ENCODE data around the gene GLCE. TPM values are rescaled to one million over a fixed set of nuclear protein-coding genes. Genes with fewer than 3 reads are reported as not detected.

GLCE gene
- total and polyA plus RNA-seq, 4 experiments from 2014 or later: 6.1 to 9.0 (median 7.2) TPM

GRCh38 chr15:69161079-69161877 lies 843 bp downstream of the GLCE start:
- Mint-ChIP-seq H3K9me3 (peaks cover 0 to 3% (median 0%) of the 10 kb centered on the region in 8 donors), H3K4me1 (peaks cover 20 to 35% (median 27%) of the 10 kb centered on the region in 4 donors), H3K36me3 (peaks cover 0 to 7% of the 10 kb centered on the region in 2 donors), H3K27me3 (no peaks in the 10 kb centered on the region), H3K27ac (peak overlapping the region; percentile 86 to 97 (median 94)), H3K4me3 (peak overlapping the region; percentile 94 to 99 (median 97))
- Histone ChIP-seq H3K9me3 (ENCODE audit: control insufficient read depth in 1 of 2, low read length in 2 of 2) (no peaks in the 10 kb centered on the region), H3K4me1 (ENCODE audit: insufficient read depth, low read length) (peaks cover 14% of the 10 kb centered on the region), H3K27ac (ENCODE audit: low read depth, low read length) (peak overlapping the region; percentile 65), H3K36me3 (ENCODE audit: insufficient read depth, low read length) (no peaks in the 10 kb centered on the region), H3K27me3 (ENCODE audit: insufficient read depth, low read length) (no peaks in the 10 kb centered on the region), H3K4me3 (ENCODE audit: low read length in 2 of 2) (peak overlapping the region; percentile 53 to 70)
- intact Hi-C loops (cut with micrococcal nuclease): loop anchor here (5.0 kb wide), 1 partner anchor 306 kb away; no protein-coding TSS in a partner anchor
- POLR2A ChIA-PET (ENCODE audit: partially characterized antibody): interaction anchor here (0.9 to 1.8 kb wide), 9 partner anchors 7 to 342 kb away, joined by 3 to 22 read pairs (median 4); partner anchors contain the start of gene RPLP1
- DNase-seq: peak in 4 of 5 donors; percentile 8 to 26 (median 18)
- CTCF ChIA-PET (ENCODE audit: partially characterized antibody): interaction anchor here (0.6 to 1.7 kb wide), 5 partner anchors 9 to 307 kb away, joined by 3 to 4 read pairs (median 3); no protein-coding TSS in a partner anchor

GRCh38 chr15:69161878-69162213 lies 1.4 kb downstream of the GLCE start:
- H3K4me3 Mint-ChIP-seq: peak overlapping the region; percentile 94 to 99 (median 97)
- H3K27me3 Mint-ChIP-seq: no peaks in the 10 kb centered on the region
- CTCF ChIA-PET (ENCODE audit: partially characterized antibody): interaction anchor here (0.6 to 1.7 kb wide), 3 partner anchors 9 to 307 kb away, joined by 3 to 4 read pairs (median 3); no protein-coding TSS in a partner anchor
- H3K9me3 Mint-ChIP-seq: peaks cover 0 to 3% (median 0%) of the 10 kb centered on the region in 8 donors
- H3K27me3 ChIP-seq (ENCODE audit: insufficient read depth, low read length): no peaks in the 10 kb centered on the region
- no peak for DNase-seq
- H3K36me3 Mint-ChIP-seq: peaks cover 0 to 7% of the 10 kb centered on the region in 2 donors
- POLR2A ChIA-PET (ENCODE audit: partially characterized antibody): interaction anchor here (0.9 to 1.3 kb wide), 2 partner anchors 301 to 343 kb away, joined by 3 read pairs; no protein-coding TSS in a partner anchor
- intact Hi-C loops (cut with micrococcal nuclease): loop anchor here (5.0 kb wide), 1 partner anchor 305 kb away; no protein-coding TSS in a partner anchor
- H3K36me3 ChIP-seq (ENCODE audit: insufficient read depth, low read length): no peaks in the 10 kb centered on the region
- H3K4me1 ChIP-seq (ENCODE audit: insufficient read depth, low read length): peaks cover 14% of the 10 kb centered on the region
- H3K27ac Mint-ChIP-seq: peak overlapping the region in 6 of 7 donors; percentile 86 to 97 (median 94)
- H3K9me3 ChIP-seq (ENCODE audit: control insufficient read depth in 1 of 2, low read length in 2 of 2): no peaks in the 10 kb centered on the region
- H3K27ac ChIP-seq (ENCODE audit: low read depth, low read length): no peak overlapping the region
- H3K4me1 Mint-ChIP-seq: peaks cover 20 to 35% (median 27%) of the 10 kb centered on the region in 4 donors
- H3K4me3 ChIP-seq (ENCODE audit: low read length in 2 of 2): peak overlapping the region; percentile 53 to 70

- DNase-seq: no peak
- Histone ChIP-seq H3K27me3 (ENCODE audit: insufficient read depth, low read length) (no peaks in the 10 kb centered on the region), H3K36me3 (ENCODE audit: insufficient read depth, low read length) (no peaks in the 10 kb centered on the region), H3K9me3 (ENCODE audit: control insufficient read depth in 1 of 2, low read length in 2 of 2) (no peaks in the 10 kb centered on the region), H3K4me3 (ENCODE audit: low read length in 2 of 2) (no peak overlapping the region), H3K4me1 (ENCODE audit: insufficient read depth, low read length) (peaks cover 14% of the 10 kb centered on the region), H3K27ac (ENCODE audit: low read depth, low read length) (no peak overlapping the region)
- Mint-ChIP-seq H3K4me1 (peaks cover 22 to 35% (median 27%) of the 10 kb centered on the region in 4 donors), H3K9me3 (peaks cover 0 to 3% (median 0%) of the 10 kb centered on the region in 8 donors), H3K27ac (no peak overlapping the region), H3K4me3 (peak overlapping the region in 1 of 8 donors; percentile 3), H3K36me3 (peaks cover 0 to 7% of the 10 kb centered on the region in 2 donors), H3K27me3 (no peaks in the 10 kb centered on the region)
- ChIA-PET CTCF (ENCODE audit: partially characterized antibody) (no interaction called here), POLR2A (ENCODE audit: partially characterized antibody) (no interaction called here)
- intact Hi-C loops (cut with micrococcal nuclease): loop anchor here (5.0 kb wide), 1 partner anchor 304 kb away; no protein-coding TSS in a partner anchor
These were observed 2.8 kb downstream of the GLCE start for GRCh38 chr15:69163141-69163669.

GRCh38 chr15:69164807-69165636 lies 4.6 kb downstream of the GLCE start:
- ChIA-PET POLR2A (ENCODE audit: partially characterized antibody) (no interaction called here), CTCF (ENCODE audit: partially characterized antibody) (interaction anchor here (0.7 kb wide), 1 partner anchor 1344 kb away, joined by 3 read pairs; no protein-coding TSS in a partner anchor)
- Histone ChIP-seq H3K36me3 (ENCODE audit: insufficient read depth, low read length) (no peaks in the 10 kb centered on the region), H3K27me3 (ENCODE audit: insufficient read depth, low read length) (no peaks in the 10 kb centered on the region), H3K4me1 (ENCODE audit: insufficient read depth, low read length) (peaks cover 8% of the 10 kb centered on the region), H3K4me3 (ENCODE audit: low read length in 2 of 2) (no peak overlapping the region), H3K9me3 (ENCODE audit: control insufficient read depth in 1 of 2, low read length in 2 of 2) (no peaks in the 10 kb centered on the region), H3K27ac (ENCODE audit: low read depth, low read length) (no peak overlapping the region)
- Mint-ChIP-seq H3K4me3 (no peak overlapping the region), H3K27me3 (no peaks in the 10 kb centered on the region), H3K4me1 (peaks cover 16 to 31% (median 20%) of the 10 kb centered on the region in 4 donors), H3K36me3 (peaks cover 0 to 5% of the 10 kb centered on the region in 2 donors), H3K9me3 (peaks cover 0 to 3% (median 0%) of the 10 kb centered on the region in 8 donors), H3K27ac (peak overlapping the region in 2 of 7 donors; percentile 5 to 41)
- intact Hi-C loops (cut with micrococcal nuclease): loop anchor here (5.0 kb wide), 1 partner anchor 302 kb away; no protein-coding TSS in a partner anchor
- no peak for DNase-seq

- H3K9me3 Mint-ChIP-seq: peaks cover 0 to 3% (median 0%) of the 10 kb centered on the region in 8 donors
- intact Hi-C loops (cut with micrococcal nuclease): no loop called here
These were observed 5.2 kb downstream of the GLCE start for GRCh38 chr15:69165637-69166025.

GRCh38 chr15:69167218-69167846 lies 6.9 kb downstream of the GLCE start:
- ChIA-PET POLR2A (ENCODE audit: partially characterized antibody) (interaction anchor here (0.6 kb wide), 1 partner anchor 285 kb away, joined by 3 read pairs; no protein-coding TSS in a partner anchor), CTCF (ENCODE audit: partially characterized antibody) (no interaction called here)
- H3K36me3 ChIP-seq (ENCODE audit: insufficient read depth, low read length): no peaks in the 10 kb centered on the region
- Mint-ChIP-seq H3K27ac (no peak overlapping the region), H3K9me3 (peaks cover 0 to 3% (median 0%) of the 10 kb centered on the region in 8 donors), H3K4me3 (no peak overlapping the region), H3K27me3 (no peaks in the 10 kb centered on the region), H3K4me1 (peaks cover 7 to 15% (median 10%) of the 10 kb centered on the region in 4 donors), H3K36me3 (no peaks in the 10 kb centered on the region)
- intact Hi-C loops (cut with micrococcal nuclease): no loop called here
- no peak overlapping the region for H3K4me3 ChIP-seq (ENCODE audit: low read length in 2 of 2)
- no peaks in the 10 kb centered on the region for H3K9me3 ChIP-seq (ENCODE audit: control insufficient read depth in 1 of 2, low read length in 2 of 2)
- no peaks in the 10 kb centered on the region for H3K27me3 ChIP-seq (ENCODE audit: insufficient read depth, low read length)
- H3K27ac ChIP-seq (ENCODE audit: low read depth, low read length): no peak overlapping the region
- H3K4me1 ChIP-seq (ENCODE audit: insufficient read depth, low read length): no peaks in the 10 kb centered on the region
- no peak for DNase-seq

More at GRCh38 chr15:69165637-69166025, 5.2 kb downstream of the GLCE start:
- Mint-ChIP-seq H3K27me3 (no peaks in the 10 kb centered on the region), H3K4me1 (peaks cover 16 to 25% (median 19%) of the 10 kb centered on the region in 4 donors), H3K27ac (peak overlapping the region in 1 of 7 donors; percentile 41), H3K4me3 (no peak overlapping the region), H3K36me3 (peaks cover 0 to 3% of the 10 kb centered on the region in 2 donors)
- POLR2A ChIA-PET (ENCODE audit: partially characterized antibody): no interaction called here
- H3K27ac ChIP-seq (ENCODE audit: low read depth, low read length): no peak overlapping the region
- H3K27me3 ChIP-seq (ENCODE audit: insufficient read depth, low read length): no peaks in the 10 kb centered on the region
- no peak overlapping the region for H3K4me3 ChIP-seq (ENCODE audit: low read length in 2 of 2)
- no peak for DNase-seq
- CTCF ChIA-PET (ENCODE audit: partially characterized antibody): no interaction called here
- H3K4me1 ChIP-seq (ENCODE audit: insufficient read depth, low read length): peaks cover 8% of the 10 kb centered on the region
- H3K36me3 ChIP-seq (ENCODE audit: insufficient read depth, low read length): no peaks in the 10 kb centered on the region
- no peaks in the 10 kb centered on the region for H3K9me3 ChIP-seq (ENCODE audit: control insufficient read depth in 1 of 2, low read length in 2 of 2)
